PC-3 (cell line): ENCODE results near the gene CD6. TPM values are rescaled to one million over a fixed set of nuclear protein-coding genes. Genes with fewer than 3 reads are reported as not detected.
A peak's percentile ranks its signal among the peaks of the same experiment; 100 is the strongest.

Experiments used
- ATAC-seq: fragments of 200-7000 bp; cut with Tn5 transposase; 2 replicates; pipeline ENCODE4 v1.9.1; 2020; ENCODE audit warnings: mild to moderate bottlenecking, moderate library complexity
- BruUV-seq: library from RNA; stranded (reverse); fragments of 400-500 nt; replicated peaks from 2 replicates; lab custom pipeline; 2021; lab: Mats Ljungman, UMichigan
- CTCF ChIA-PET: fragments of 300-600 bp; sonication (Branson Sonifier 250); formaldehyde crosslinking; loops from one replicate; lab custom pipeline; 2022; ENCODE audit warnings: antibody characterized with exemption; lab: Charles Lee
- POLR2A ChIA-PET: fragments of 300-600 bp; sonication (Branson Sonifier 250); formaldehyde crosslinking; loops from one replicate; lab custom pipeline; 2022; ENCODE audit warnings: antibody characterized with exemption; ENCODE audit not compliant: unreplicated experiment; lab: Charles Lee
- DNase-seq: peaks from one replicate; pipeline ENCODE4 v3.0.0-alpha.2; 2015
- H2AFZ ChIP-seq: fragments of 300-600 bp; sonication (generic); 2 replicates; pipeline ENCODE4 v1.6.0; 2016; ENCODE audit warnings: antibody characterized with exemption, low read length
- H3F3A ChIP-seq: fragments of 300-600 bp; sonication (generic); one replicate; pipeline ENCODE4 v1.6.0; 2017; ENCODE audit warnings: antibody characterized with exemption, low read length, control low read depth, mild to moderate bottlenecking; ENCODE audit not compliant: unreplicated experiment
- H3K27ac ChIP-seq: fragments of 300-600 bp; sonication (generic); 2 replicates; pipeline ENCODE4 v1.5.1; 2016; ENCODE audit warnings: mild to moderate bottlenecking, low read length
- H3K27me3 ChIP-seq: fragments of 300-600 bp; sonication (generic); 2 replicates; pipeline ENCODE4 v1.6.1; 2016; ENCODE audit warnings: low read length, mixed read lengths
- H3K36me3 ChIP-seq: fragments of 300-600 bp; sonication (generic); 2 replicates; pipeline ENCODE4 v1.6.1; 2016; ENCODE audit warnings: low read depth, mixed run types, low read length, mixed read lengths
- H3K4me1 ChIP-seq: fragments of 300-600 bp; sonication (generic); 2 replicates; pipeline ENCODE4 v1.5.1; 2016; ENCODE audit warnings: low read length; ENCODE audit not compliant: insufficient read depth
- H3K4me2 ChIP-seq: fragments of 300-600 bp; sonication (generic); 2 replicates; pipeline ENCODE4 v1.6.0; 2016; ENCODE audit warnings: low read length
- H3K4me3 ChIP-seq: fragments of 300-600 bp; sonication (generic); 2 replicates; pipeline ENCODE4 v1.5.1; 2016; ENCODE audit warnings: mild to moderate bottlenecking, low read length, mixed read lengths
- H3K79me2 ChIP-seq: fragments of 300-600 bp; sonication (generic); 2 replicates; pipeline ENCODE4 v1.6.1; 2017; ENCODE audit warnings: low read length, mixed read lengths
- H3K9ac ChIP-seq: fragments of 300-600 bp; sonication (generic); 2 replicates; pipeline ENCODE4 v1.6.0; 2016; ENCODE audit warnings: mild to moderate bottlenecking, low read length
- H3K9me2 ChIP-seq: fragments of 300-600 bp; sonication (generic); replicated peaks from 2 replicates; pipeline ENCODE4 v1.6.1; 2016; ENCODE audit warnings: mixed run types, low read length, mixed read lengths
- H3K9me3 ChIP-seq: fragments of 300-600 bp; sonication (generic); 2 replicates; pipeline ENCODE4 v1.6.1; 2016; ENCODE audit warnings: low read length, mixed read lengths
- H4K20me1 ChIP-seq: fragments of 300-600 bp; sonication (generic); 2 replicates; pipeline ENCODE4 v1.6.1; 2016; ENCODE audit warnings: low read length, mixed read lengths
- EZH2 ChIP-seq: fragments of 300-600 bp; sonication (generic); IDR thresholded peaks from one replicate; pipeline ENCODE4 v1.6.1; 2017; ENCODE audit warnings: antibody characterized with exemption, mild to moderate bottlenecking, low read length; ENCODE audit not compliant: unreplicated experiment
- EZH2phosphoT487 ChIP-seq: fragments of 300-600 bp; sonication (generic); IDR thresholded peaks from 2 replicates; pipeline ENCODE4 v1.6.1; 2018; ENCODE audit warnings: mild to moderate bottlenecking, antibody characterized with exemption, low read length, borderline replicate concordance
- intact Hi-C: fragments of 100-400 bp; cut with micrococcal nuclease; formaldehyde crosslinking; loops from 2 replicates; pipeline ENCODE4 v1.9.0; 2023
- total RNA-seq: library from RNA; depleted of rRNA; stranded (reverse); fragments of >200 nt; gene quantifications from 2 replicates; pipeline ENCODE4 v1.2.3, GENCODE V29; 2014
- TF ChIP-seq, protein P1 (sequence below): fragments of 300-600 bp; sonication (generic); conservative IDR thresholded peaks from 2 replicates; pipeline ENCODE4 v1.5.1; 2017; ENCODE audit warnings: antibody characterized with exemption, low read depth, mild to moderate bottlenecking, low read length

Gene CD6
- total RNA-seq, 1 experiment from 2014 or later: not detected

DNA sequence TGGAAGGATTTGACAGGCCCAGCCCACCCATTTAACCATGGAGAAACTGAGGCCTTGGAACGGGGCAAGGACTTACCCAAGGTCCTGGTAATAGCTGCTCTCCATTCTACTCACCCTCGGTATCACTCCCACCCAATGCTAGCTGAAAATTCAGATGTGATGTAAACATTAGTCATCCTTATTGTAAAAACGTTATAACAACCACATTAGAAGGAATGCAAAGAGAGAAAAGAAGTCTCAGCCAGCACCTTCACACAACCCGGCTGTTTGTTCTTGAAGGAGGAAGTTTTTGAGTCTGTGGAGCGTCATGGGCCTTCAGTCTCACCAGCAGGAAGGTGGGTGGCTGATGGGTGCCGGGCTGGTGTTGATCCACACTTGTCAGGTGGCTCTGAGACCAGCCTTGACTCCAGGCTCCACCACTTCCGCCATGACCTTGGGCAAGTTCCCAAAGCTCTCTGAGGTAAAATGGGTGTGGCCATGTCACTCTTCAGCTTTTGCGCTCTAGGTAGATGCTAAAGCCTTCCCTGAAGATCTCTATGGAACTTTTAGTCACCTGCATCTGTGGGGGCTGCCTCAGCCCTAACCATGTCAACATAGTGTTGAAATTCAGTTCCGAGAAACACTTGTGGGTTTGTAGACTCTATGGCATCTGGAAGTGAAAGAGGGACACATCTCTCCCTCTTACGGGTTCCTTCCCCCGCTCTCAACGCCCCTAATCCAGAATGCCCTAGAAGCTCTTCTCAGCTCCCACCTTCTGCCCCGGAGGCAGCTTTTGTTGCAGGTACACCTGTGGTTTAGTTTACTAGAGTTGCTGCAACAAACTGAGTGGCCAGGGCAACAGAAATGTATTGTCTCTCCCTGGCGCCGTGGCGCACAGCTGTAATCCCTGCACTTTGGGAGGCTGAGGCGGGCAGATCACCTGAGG, 14.8 kb downstream of the CD6 start:
- peak overlapping the region; percentile 11 for H3K27ac ChIP-seq
- H3K9me3 ChIP-seq: no peaks in the 10 kb centered on the region
- POLR2A ChIA-PET: interaction anchor here (0.5 kb wide), 1 partner anchor 16 kb away, joined by 3 read pairs; no protein-coding TSS in a partner anchor
- BruUV-seq: no TSS peak
- no peaks in the 10 kb centered on the region for H3F3A ChIP-seq
- peak; percentile 87 for DNase-seq
- H2AFZ ChIP-seq: peak overlapping the region; percentile 14; the same call in 1 of the 2 replicates
- H3K79me2 ChIP-seq: no peaks in the 10 kb centered on the region
- intact Hi-C loops: loop anchor here (1.0 kb wide), 1 partner anchor 71 kb away; no protein-coding TSS in a partner anchor
- CTCF ChIA-PET: interaction anchor here (0.7 kb wide), 1 partner anchor 12 kb away, joined by 3 read pairs; no protein-coding TSS in a partner anchor
- no peaks in the 10 kb centered on the region for H4K20me1 ChIP-seq
- TF ChIP-seq EZH2: no peak
- TF ChIP-seq, protein P1, sequence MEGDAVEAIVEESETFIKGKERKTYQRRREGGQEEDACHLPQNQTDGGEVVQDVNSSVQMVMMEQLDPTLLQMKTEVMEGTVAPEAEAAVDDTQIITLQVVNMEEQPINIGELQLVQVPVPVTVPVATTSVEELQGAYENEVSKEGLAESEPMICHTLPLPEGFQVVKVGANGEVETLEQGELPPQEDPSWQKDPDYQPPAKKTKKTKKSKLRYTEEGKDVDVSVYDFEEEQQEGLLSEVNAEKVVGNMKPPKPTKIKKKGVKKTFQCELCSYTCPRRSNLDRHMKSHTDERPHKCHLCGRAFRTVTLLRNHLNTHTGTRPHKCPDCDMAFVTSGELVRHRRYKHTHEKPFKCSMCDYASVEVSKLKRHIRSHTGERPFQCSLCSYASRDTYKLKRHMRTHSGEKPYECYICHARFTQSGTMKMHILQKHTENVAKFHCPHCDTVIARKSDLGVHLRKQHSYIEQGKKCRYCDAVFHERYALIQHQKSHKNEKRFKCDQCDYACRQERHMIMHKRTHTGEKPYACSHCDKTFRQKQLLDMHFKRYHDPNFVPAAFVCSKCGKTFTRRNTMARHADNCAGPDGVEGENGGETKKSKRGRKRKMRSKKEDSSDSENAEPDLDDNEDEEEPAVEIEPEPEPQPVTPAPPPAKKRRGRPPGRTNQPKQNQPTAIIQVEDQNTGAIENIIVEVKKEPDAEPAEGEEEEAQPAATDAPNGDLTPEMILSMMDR: no peak
- no peak for TF ChIP-seq EZH2phosphoT487
- peaks cover 17% of the 10 kb centered on the region; the same call in 1 of the 2 replicates for H3K27me3 ChIP-seq
- no peaks in the 10 kb centered on the region for H3K9me2 ChIP-seq
- H3K4me1 ChIP-seq: peaks cover 16% of the 10 kb centered on the region
- H3K9ac ChIP-seq: no peak overlapping the region
- H3K4me2 ChIP-seq: peak overlapping the region; percentile 41
- H3K36me3 ChIP-seq: no peaks in the 10 kb centered on the region
- H3K4me3 ChIP-seq: no peak overlapping the region
- ATAC-seq: peak; percentile 94

DNA sequence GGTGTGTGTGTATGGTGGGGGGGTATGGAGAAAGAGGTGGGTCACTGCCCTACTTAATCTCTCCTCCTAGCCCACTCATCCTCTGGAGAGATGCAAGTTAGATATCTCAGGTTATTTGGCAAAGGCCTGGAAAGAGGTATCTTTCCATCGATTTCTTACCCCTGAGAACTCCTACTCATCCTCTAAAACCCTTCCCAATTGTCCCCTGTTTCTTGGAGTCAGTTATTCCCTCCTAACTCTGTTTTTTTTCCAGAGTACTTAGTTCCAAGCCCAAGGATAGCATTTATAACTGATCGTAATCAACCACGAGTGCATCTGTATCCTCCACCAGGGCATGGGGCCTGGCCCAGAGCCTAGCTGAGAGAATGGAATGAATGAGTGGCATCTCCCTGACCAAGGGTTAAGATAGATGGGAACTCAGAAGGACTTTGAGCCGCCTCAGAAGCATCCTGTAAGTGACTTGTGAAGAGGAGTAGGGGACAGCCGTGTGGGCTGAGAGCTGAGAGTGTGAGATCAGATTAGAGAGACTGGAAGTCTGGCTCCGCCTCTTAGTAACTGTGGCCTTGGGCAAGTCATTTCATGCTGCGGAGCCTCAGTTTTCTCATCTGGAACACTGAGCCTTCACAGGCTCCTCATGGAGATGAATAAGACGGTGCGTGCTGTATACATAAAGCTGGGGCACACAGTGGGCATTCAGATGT, 16.2 kb downstream of the CD6 start:
- intact Hi-C loops: no loop called here
- Histone ChIP-seq H3K36me3 (no peaks in the 10 kb centered on the region), H4K20me1 (no peaks in the 10 kb centered on the region), H3K79me2 (no peaks in the 10 kb centered on the region), H3K4me1 (peaks cover 16% of the 10 kb centered on the region), H3K9me2 (no peaks in the 10 kb centered on the region), H3K4me3 (no peak overlapping the region), H3F3A (no peaks in the 10 kb centered on the region), H2AFZ (no peak overlapping the region), H3K9me3 (no peaks in the 10 kb centered on the region), H3K27me3 (peaks cover 20% of the 10 kb centered on the region; the same call in 1 of the 2 replicates), H3K9ac (no peak overlapping the region), H3K4me2 (no peak overlapping the region), H3K27ac (no peak overlapping the region)
- no TSS peak for BruUV-seq
- TF ChIP-seq EZH2phosphoT487 (no peak), EZH2 (no peak)
- TF ChIP-seq, protein P1: no peak
- POLR2A ChIA-PET: no interaction called here
- CTCF ChIA-PET: no interaction called here
- no peak for DNase-seq
- ATAC-seq: no peak
